ENCODE data around the gene FRA10AC1.

Gene FRA10AC1

DNA sequence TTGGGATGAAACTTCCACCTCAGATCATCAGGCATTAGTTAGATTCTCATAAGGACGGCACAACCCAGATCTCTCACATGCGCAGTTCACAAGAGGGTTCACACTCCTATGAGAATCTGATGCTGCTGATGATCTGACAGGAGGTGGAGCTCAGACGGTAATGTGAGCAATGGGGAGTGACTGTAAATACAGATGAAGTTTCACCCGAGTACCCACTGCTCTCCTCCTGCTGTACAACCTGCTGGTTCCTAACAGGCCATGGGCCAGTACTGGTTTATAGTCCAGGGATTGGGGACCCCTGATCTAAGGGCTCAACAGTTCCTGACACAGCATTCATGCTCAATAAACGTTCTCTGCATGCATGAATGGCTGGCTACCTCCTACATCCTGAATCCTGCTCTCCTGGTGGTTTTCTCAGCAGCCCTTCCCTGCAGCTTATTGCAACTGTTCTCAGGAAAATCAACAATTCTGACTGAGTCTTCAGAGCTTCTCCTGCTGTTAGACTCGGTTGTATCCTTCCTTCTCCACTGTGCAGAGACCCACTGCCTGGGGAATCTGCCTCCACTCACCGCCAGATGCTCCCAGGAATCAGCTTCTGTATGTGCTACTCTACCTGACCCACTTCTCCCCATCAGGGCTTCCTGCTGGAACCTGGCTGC lies 72.6 kb downstream of the FRA10AC1 start:
- no peak for DNase-seq (ENCODE audit: low spot score)

DNA sequence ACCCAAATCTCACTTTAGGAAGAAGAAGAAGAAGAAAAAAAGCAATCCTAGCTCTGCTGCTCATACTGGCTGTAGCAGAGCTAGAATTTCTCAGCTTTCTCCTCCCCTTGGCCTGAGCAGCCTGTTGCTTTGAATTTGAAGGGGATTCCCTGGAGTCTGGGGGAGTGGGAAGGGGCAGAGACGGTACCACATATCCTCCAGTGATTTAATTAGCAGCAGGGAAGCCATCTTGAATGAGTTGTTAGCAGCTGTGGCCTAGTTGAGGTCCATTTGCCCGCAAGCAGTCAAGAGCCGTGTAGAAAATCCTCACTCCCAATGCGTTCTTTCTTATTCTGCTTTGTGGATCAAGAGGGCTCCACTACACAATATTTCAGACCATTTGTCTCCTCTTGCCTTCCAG lies 73.5 kb downstream of the FRA10AC1 start:
- DNase-seq (ENCODE audit: low spot score): no peak

DNA sequence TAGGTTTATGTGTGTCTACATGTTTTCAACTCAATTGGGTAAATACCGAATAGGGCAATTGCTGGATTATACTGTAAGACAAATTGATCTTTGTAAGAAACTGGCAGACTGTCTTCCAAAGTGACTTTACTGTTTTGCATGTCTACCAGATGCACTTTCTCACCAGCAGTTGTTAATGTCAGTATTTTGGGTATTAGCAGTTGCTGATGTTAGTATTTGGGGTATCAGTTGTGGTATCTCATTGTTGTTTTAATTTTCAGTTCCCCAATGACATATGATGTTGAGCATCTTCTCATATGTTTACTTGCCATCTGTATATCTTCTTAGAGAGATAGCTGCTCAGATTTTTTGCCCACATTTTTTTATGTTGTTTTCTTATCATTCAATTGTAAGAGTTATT lies 79.5 kb downstream of the FRA10AC1 start:
- DNase-seq (ENCODE audit: low spot score): no peak

DNA sequence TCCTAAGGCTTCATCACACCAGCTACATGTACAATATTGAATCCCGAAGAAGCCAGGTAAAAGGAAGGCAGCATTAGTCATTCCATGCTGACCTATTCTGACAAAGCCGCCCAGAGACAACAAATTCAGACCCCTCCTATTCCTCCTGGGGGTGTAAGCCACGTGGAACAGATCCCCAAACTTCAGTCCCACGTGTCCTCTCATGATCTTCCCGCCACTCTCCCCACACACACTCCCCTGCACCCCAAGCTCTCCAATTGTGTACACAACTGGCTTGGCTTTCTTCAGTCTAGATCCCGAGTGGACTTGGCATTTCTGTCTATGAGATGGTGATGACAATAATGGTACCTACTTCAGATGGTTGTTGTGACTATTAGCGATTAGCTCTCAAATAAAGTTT lies 81.5 kb downstream of the FRA10AC1 start:
- DNase-seq (ENCODE audit: low spot score): no peak

Data from AG20443 (cell line).